ENCODE data around the gene PEPD. TPM values are rescaled to one million over a fixed set of nuclear protein-coding genes. Genes with fewer than 3 reads are reported as not detected.

PEPD gene
- total and polyA plus RNA-seq, 10 of the 15 experiments (the other 5 are each of a cell fraction or from before 2014, with no cell fraction given) = 1.4 to 52.0 (median 20.2) TPM

GRCh38 chr19:33497778-33498175 is 23.8 kb downstream of the PEPD start (continued):
- TF ChIP-seq LARP7 (IDR thresholded peaks at IDR 0.05) (no peak), CHD4 (IDR thresholded peaks at IDR 0.05) (no peak)

DNA sequence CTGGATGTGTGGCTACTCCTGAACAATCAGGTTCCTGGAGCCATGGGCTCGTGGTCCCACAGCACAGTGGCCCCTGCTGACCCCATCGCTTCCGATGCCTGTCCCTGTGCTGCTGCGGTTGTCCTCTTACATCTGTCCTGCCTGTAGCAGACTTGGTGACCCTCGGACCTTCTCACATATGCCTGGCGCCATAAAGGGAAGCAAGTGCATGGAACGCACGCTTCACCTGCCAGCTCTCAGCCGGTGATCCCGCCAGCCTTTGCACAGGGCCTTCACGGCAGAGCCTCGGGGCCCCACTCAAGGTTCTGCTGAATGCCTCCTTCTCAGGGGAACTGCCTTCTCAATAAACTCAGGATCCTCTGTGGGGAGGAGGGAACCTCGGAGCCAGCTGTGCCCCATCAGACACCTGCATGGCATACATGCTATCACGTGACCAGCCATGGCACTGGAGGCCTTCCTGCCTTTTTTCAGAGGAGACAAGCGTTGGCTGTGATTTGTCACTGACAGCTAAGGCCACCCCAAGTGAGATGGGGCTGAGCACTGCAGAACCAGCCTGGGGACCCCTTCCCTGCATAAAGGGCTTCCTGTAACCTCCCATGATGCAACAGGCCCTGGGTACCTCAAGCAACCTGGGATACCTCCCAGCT is 24.3 kb downstream of the PEPD start:
- Histone ChIP-seq H3K27me3 (replicated peaks in 1 of 2; ENCODE audit: control insufficient read depth in 2 of 2, insufficient read depth in 2 of 2, low read length in 1 of 2) (no peaks in the 10 kb centered on the region), H3K27ac (ENCODE audit: control insufficient read depth, insufficient read depth) (no peak overlapping the region), H2AFZ (ENCODE audit: control insufficient read depth, low read depth, low read length) (no peak overlapping the region), H3K9ac (ENCODE audit: control insufficient read depth, insufficient read depth, low read length) (no peak overlapping the region), H3K4me2 (ENCODE audit: control insufficient read depth, insufficient read depth) (no peak overlapping the region), H3K4me3 (no peak overlapping the region), H3K36me3 (ENCODE audit: control insufficient read depth in 2 of 2, insufficient read depth in 2 of 2, low read length in 1 of 2) (no peaks in the 10 kb centered on the region; a peak in 1 of 4 replicates), H3K79me2 (ENCODE audit: control insufficient read depth, insufficient read depth, low read length) (no peaks in the 10 kb centered on the region), H3K9me3 (replicated peaks; ENCODE audit: control insufficient read depth, insufficient read depth, low read length) (no peaks in the 10 kb centered on the region), H3K4me1 (ENCODE audit: control insufficient read depth, insufficient read depth, low read length) (no peaks in the 10 kb centered on the region), H4K20me1 (ENCODE audit: control insufficient read depth, insufficient read depth) (no peaks in the 10 kb centered on the region)
- intact Hi-C loops (cut with micrococcal nuclease; ENCODE audit: unreplicated experiment) (no loop called here), in situ Hi-C loops (cut with MboI) (no loop called here)
- no peak for DNase-seq (ENCODE audit: low read depth, low spot score)
- 61% methylated on average over 15 of the region's 15 CpGs for WGBS (ENCODE audit: insufficient coverage, insufficient replicate concordance, low lambda C conversion rate, missing lambda C conversion rate)
- FAIRE-seq = no peak
- RAD21 ChIA-PET (ENCODE audit: unreplicated experiment) = no interaction called here
- POLR2A ChIA-PET = no interaction called here
- SMC1A ChIA-PET (ENCODE audit: uncharacterized antibody, unreplicated experiment) = no interaction called here
- TF ChIP-seq RFX5 (IDR thresholded peaks at IDR 0.05; ENCODE audit: low read depth, low read length) (no peak), TBL1XR1 (IDR thresholded peaks at IDR 0.05; ENCODE audit: low read depth, low read length) (no peak)
- no TSS peak for BruUV-seq (replicated peaks)
- no peak for ATAC-seq
- CTCF ChIA-PET = no interaction called here

DNA sequence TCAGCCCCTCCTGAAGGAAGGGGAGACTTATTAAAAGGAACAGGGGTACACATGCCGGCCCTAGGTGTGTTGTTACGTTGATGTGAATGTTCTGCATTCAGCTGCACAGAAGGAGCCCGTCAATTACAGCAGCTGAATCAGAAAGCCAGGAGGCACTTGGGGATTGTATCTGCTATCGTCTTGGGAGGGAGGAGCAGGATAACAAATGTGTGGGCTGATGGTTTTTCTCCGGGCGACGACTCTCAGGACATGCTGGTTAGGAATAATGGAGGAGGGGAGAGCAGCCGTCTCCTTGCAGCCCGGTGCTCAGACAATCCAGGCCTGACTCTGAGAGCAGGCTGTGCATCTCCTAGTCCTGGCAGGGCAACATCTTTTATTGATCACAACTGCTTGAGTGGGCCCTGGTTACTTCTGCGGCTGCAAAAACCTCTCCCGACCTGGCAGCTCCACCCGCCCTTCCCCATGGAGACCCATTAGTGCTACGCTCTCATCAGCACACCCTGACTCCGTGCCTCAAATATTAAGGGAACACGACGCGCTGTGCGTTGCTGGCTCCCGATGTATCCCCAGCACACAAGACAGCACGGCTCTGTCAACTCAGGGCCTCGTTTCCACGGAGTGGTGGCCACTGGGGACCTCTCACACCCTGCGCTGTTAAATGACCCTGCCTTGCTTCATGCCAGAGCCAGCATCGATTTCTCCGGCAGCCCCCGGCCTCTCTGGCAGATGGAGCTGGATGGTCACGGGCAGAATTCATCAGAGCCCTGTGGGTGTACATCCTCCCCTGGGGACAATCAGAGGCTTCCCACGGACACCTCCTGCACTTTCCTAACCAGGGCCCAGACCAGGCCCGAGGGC is 25.3 kb downstream of the PEPD start:
- H3K79me2 ChIP-seq (ENCODE audit: control insufficient read depth, insufficient read depth, low read length) = no peaks in the 10 kb centered on the region
- H3K27me3 ChIP-seq (replicated peaks in 1 of 2; ENCODE audit: control insufficient read depth in 2 of 2, insufficient read depth in 2 of 2, low read length in 1 of 2) = no peaks in the 10 kb centered on the region
- H3K4me3 ChIP-seq = no peak overlapping the region
- no peak for DNase-seq (ENCODE audit: low read depth, low spot score)
- no peak overlapping the region for H3K27ac ChIP-seq (ENCODE audit: control insufficient read depth, insufficient read depth)
- BruUV-seq (replicated peaks) = no TSS peak
- no peak overlapping the region for H3K4me2 ChIP-seq (ENCODE audit: control insufficient read depth, insufficient read depth)
- RAD21 ChIA-PET (ENCODE audit: unreplicated experiment) = no interaction called here
- in situ Hi-C loops (cut with MboI) (no loop called here), intact Hi-C loops (cut with micrococcal nuclease; ENCODE audit: unreplicated experiment) (no loop called here)
- no peaks in the 10 kb centered on the region for H3K4me1 ChIP-seq (ENCODE audit: control insufficient read depth, insufficient read depth, low read length)
- SMC1A ChIA-PET (ENCODE audit: uncharacterized antibody, unreplicated experiment) = no interaction called here
- no peaks in the 10 kb centered on the region for H4K20me1 ChIP-seq (ENCODE audit: control insufficient read depth, insufficient read depth)
- no peak overlapping the region for H3K9ac ChIP-seq (ENCODE audit: control insufficient read depth, insufficient read depth, low read length)
- H2AFZ ChIP-seq (ENCODE audit: control insufficient read depth, low read depth, low read length) = no peak overlapping the region
- no peak for ATAC-seq
- FAIRE-seq = no peak
- H3K9me3 ChIP-seq (replicated peaks; ENCODE audit: control insufficient read depth, insufficient read depth, low read length) = no peaks in the 10 kb centered on the region
- CTCF ChIA-PET = no interaction called here
- 90% methylated on average over 28 of the region's 29 CpGs for WGBS (ENCODE audit: insufficient coverage, insufficient replicate concordance, low lambda C conversion rate, missing lambda C conversion rate)
- no peaks in the 10 kb centered on the region; a peak in 1 of 4 replicates for H3K36me3 ChIP-seq (ENCODE audit: control insufficient read depth in 2 of 2, insufficient read depth in 2 of 2, low read length in 1 of 2)
- POLR2A ChIA-PET = no interaction called here
- no peak for TF ChIP-seq GABPA (IDR thresholded peaks at IDR 0.05; ENCODE audit: low read depth)
- no peak for TF ChIP-seq EZH2 (IDR thresholded peaks at IDR 0.05; ENCODE audit: borderline replicate concordance, control insufficient read depth, low read depth, low read length)
- TF ChIP-seq IRF5 (IDR thresholded peaks at IDR 0.05; ENCODE audit: borderline replicate concordance) = no peak
- no peak for TF ChIP-seq TCF3 (IDR thresholded peaks at IDR 0.05; ENCODE audit: borderline replicate concordance, insufficient read depth, low read depth, low read length)
- no peak for TF ChIP-seq ETV6 (conservative IDR thresholded peaks at IDR 0.05 in 1 of 2, IDR thresholded peaks at IDR 0.05 in 1 of 2; ENCODE audit: borderline replicate concordance in 1 of 2, low read depth in 1 of 2)
- TF ChIP-seq JUNB (IDR thresholded peaks at IDR 0.05) = no peak
- TF ChIP-seq POLR2AphosphoS2 (IDR thresholded peaks at IDR 0.05; ENCODE audit: low read depth, low read length) = no peak
